GM21381 (cell line): ENCODE results near the gene WNT8B.

ENCODE experiments used
- ATAC-seq: cut with Tn5 transposase; IDR thresholded peaks from one replicate; pipeline ENCODE4 v1.9.1; 2021; ENCODE audit warnings: mild to moderate bottlenecking, moderate library complexity; ENCODE audit not compliant: unreplicated experiment

WNT8B gene

DNA sequence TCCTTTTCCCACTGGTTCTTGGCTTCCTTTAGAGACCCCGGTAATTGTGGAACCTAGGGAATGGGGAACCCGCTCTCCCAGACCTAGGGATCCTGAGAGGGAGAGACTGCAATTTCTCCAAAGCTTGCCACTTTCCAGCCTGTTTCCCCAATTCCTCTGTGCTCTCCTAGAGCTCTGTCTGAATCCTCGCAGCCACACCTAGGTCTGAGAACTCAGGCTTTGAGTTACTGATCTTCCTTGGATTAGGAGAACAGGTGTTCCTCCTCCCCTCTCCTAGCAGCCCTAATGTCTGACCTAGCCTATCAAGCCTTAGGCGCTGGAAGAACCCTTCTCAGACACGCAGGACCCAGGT is 20.0 kb downstream of the WNT8B start:
- ATAC-seq, result no peak

DNA sequence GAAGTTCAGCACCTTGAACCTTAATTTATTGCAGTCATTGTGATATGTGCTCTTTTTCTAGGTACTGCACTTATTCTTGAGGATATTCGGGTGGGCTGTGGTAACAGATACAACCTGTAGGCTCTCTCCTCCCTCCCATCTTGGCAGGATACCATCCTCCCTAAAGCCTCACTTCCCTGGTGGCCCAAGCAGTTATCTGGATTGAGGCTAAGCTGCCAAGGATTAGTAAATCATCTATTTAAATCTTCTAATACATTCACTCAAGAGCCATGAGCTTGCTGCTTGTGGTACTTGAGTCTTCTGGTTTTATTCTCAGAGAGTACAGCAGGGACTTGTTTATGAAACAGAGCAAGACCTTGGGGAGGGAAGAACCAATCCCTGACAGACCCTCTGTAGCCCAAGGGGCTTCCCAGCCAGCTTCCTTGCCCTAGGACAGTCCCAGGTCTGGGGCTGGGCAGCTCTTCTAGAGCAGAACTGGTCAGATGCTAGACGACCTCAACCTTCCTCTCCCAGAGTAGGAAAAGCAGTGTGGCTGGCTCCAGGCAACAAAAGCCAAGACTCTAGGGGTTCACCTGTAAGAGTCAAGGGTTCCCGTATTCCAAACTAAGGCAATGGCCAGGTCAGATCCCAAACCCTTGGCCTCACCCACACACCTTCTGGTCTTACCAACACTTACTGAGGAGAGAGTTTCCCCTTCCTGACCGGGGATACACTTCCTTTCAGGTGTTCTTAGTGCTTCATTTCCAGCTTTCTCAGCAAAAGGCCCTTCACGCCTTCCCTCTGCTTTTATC is 21.3 kb downstream of the WNT8B start:
- no peak for ATAC-seq

DNA sequence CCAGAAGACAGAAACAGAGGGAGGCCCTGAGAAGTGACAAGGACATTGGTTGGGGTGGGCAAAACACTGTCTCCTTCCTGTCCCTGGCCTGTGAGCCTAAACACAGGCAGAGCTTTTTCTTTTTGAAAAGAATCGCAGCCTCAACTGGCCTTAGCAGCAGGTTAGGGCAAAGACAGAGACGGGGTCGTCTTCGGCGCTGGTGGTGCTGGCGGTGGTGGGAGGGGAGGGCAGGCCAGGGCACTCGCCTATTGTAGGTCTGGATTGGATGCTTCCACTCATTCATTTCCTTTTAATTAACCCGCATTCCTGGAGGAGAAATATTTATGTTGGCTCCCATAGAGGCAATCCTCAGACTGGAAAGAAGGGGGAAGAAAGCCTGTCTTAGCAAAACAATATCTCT is 22.6 kb downstream of the WNT8B start:
- no peak for ATAC-seq

- no peak for ATAC-seq
Measured at GRCh38 chr10:100485801-100486495, 23.1 kb downstream of the WNT8B start.

- ATAC-seq, result no peak
Measured at GRCh38 chr10:100487529-100487928, 24.7 kb downstream of the WNT8B start.

- no peak for ATAC-seq
Measured at GRCh38 chr10:100489396-100489795, 26.6 kb downstream of the WNT8B start.

DNA sequence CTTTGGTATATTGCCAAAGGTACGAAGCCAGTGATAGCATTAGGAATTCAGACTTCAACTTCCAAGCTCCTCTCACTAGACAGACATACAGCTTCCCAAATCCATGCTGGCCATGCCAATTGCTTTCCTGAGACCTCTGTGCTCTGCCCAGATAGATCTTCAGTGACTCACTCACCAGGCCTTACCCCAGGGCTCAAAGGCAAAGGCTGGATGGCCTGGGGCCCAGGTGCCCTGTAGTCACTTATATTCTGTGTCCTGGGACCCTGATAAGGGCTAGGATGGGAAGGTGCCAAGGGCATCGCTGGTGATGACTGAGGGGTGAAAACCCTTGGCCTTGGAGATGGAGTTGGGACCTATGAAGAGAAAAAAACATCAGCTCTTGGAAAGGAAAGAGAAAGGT is 27.7 kb downstream of the WNT8B start:
- no peak for ATAC-seq

- no peak for ATAC-seq
Measured at GRCh38 chr10:100496567-100496966, 33.8 kb downstream of the WNT8B start.

DNA sequence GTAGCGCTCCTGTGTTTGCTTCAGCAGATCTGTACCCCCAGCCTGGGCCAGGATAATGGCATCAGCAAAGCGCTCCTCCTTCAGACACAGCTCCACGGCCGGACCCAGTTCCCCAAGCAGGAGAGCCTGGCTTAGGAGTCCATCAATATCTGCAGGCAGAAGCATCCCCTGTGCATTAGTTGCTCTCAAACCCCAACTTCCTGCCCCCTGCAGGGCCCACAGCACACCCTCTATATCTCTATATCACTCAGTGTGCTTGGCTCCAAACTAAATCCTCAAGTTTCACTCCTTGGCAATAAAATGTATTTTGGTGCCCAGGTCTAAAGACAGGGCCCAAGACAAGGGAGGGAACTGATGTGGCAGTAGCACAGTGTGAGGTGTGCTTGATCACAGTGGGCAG is 35.2 kb downstream of the WNT8B start:
- ATAC-seq, result no peak

DNA sequence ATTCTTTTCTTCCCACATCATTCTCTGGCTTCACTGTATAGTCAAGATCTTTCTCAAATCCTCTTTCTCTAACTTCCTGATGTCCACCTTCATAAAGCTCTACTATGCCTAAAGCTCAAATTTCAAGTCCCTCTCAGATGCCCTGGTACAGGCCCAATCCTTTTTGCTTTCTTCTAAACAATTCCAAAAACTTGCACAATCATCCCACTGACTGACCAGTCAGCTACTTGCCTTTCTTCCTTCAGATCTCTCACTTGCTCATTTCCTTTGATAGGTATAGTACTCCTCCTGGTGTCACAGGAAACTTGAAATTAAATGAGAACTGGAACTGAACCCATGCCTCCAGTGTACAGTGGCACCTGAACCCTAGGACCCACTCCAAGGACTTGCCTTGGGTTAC is 38.6 kb downstream of the WNT8B start:
- ATAC-seq, result no peak

DNA sequence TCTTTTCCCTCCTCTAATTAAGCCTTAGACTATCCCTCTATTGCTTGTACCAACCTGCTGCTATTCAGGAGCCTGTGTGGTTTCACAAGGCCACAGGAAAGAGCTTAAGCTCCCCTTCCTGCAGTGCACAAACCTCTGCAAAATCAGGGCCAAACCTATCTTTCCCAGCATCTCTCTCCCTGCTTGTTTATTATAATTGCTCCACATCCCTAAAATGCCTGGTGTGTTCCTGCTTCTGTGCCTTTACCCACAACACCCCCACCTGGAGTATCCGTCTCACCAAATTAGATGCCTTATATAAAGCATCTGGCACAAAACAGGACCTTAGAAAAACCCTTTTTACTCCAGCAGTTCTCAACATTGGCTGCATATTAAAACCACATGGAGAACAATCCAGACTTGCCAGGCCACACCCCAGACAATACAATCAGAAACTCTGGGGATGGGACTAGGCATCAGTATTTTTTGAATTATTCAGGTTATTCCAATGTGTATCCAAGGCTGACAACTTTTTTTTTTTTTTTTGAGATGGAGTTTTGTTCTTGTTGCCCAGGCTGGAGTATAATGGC is 40.2 kb downstream of the WNT8B start:
- no peak for ATAC-seq

DNA sequence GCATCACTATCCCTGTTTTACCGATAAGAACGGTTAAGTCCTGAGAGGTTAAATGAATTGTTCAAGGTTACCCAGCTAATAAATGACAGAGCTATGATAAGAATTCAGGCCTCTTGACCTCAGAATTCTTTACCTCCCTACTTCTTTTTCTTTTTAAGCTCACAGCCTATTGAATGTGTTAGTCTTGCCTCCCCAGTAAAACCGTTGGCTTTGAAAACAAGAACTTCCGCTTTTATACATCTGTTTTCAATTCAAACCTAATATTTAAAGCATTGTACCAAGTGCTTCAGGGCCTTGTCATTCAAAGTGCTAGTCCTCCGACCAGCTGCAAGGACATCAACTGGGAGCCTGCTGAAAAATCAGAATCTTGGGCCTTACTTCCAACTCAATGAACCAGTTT is 41.3 kb downstream of the WNT8B start:
- ATAC-seq, result no peak

GRCh38 chr10:100505164-100505563 is 42.4 kb downstream of the WNT8B start:
- ATAC-seq, result no peak

- no peak for ATAC-seq
Measured at GRCh38 chr10:100506596-100507356, 44.0 kb downstream of the WNT8B start.

DNA sequence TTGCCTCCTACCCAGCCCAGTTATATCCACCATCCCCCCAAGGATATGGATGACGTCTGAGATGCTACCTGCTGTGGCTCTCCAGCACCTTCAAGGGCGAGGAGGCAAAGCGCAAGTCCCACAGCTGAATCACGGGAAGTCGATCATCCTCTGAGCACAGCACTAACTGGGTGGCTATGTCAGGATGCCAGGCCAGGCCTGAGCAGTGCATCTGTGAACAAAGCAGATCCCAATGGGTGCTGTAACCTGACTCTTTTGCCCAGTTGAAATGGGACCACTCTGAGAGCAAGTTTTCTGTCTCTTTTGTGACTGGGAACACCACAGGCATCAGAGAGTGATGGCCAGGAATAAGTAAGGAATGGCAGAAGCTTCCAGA is 44.5 kb downstream of the WNT8B start:
- ATAC-seq, result no peak

DNA sequence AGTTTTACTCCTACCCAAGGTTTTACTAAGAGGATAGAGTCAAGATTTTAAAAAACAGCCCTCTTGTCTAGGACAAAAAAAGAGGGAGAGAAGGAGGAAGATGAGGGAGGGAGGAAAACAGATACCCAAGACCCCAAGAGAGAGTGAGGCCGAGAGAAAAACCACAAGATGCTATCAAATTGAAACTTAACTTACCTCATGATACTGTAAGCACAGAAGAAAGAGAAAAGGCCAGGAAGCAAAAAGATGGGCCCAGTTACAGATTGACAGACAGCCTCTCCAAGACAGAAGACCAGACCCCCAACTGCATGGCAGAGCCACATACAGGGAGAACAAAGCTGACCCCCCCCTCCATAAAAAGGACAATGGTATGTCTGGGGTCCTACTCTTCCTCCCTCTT is 45.5 kb downstream of the WNT8B start:
- no peak for ATAC-seq

DNA sequence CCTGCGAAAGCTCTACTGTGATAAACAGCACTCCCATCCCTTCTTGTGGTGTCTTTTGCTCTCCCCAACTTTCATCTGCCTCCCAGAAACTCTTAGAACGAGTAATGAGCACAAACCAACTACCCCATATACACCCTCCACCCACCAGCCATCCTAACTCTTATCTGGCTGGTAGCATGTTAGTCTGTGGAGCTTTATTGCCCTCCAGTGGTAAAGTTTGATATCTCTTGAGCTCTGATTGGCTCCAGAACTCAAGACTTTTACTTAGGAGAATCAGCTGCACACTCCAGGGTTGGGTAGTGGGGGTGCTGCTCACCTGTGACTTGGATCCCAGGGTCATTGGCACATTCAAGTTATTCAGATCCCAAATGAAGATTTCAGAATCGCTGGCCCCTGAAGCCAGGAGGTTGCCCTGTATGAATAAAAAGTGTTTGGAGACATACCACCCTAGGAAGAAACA is 45.9 kb downstream of the WNT8B start:
- no peak for ATAC-seq

GRCh38 chr10:100509241-100509840 is 46.5 kb downstream of the WNT8B start:
- no peak for ATAC-seq

GRCh38 chr10:100510533-100511308 is 47.9 kb downstream of the WNT8B start:
- ATAC-seq, result no peak

GRCh38 chr10:100515612-100516011 is 52.8 kb downstream of the WNT8B start:
- no peak for ATAC-seq
